ENCODE measurements around the gene CNIH4. TPM values are rescaled to one million over a fixed set of nuclear protein-coding genes. Genes with fewer than 3 reads are reported as not detected.

CNIH4 gene
- total RNA-seq, 4 donors from 2014 or later: 28.9 to 51.2 (median 42.6) TPM

GRCh38 chr1:224380003-224380402, 23.3 kb downstream of the CNIH4 start:
- DNase-seq: no peak
- TF ChIP-seq CTCF (IDR thresholded peaks at IDR 0.05): no peak
- TF ChIP-seq POLR2A (IDR thresholded peaks at IDR 0.05): no peak
- intact Hi-C loops (cut with DNase I; ENCODE audit: low total_unique reads): no loop called here
- Histone ChIP-seq H3K9me3 (no peaks in the 10 kb centered on the region), H3K36me3 (no peaks in the 10 kb centered on the region), H3K27ac (no peak overlapping the region), H3K27me3 (no peaks in the 10 kb centered on the region), H3K4me1 (no peaks in the 10 kb centered on the region), H3K4me3 (no peak overlapping the region)

- Histone ChIP-seq H3K27me3 (no peaks in the 10 kb centered on the region), H3K27ac (no peak overlapping the region), H3K9me3 (no peaks in the 10 kb centered on the region), H3K4me3 (no peak overlapping the region), H3K4me1 (no peaks in the 10 kb centered on the region), H3K36me3 (no peaks in the 10 kb centered on the region)
- intact Hi-C loops (cut with DNase I; ENCODE audit: low total_unique reads): no loop called here
- no peak for TF ChIP-seq CTCF (IDR thresholded peaks at IDR 0.05)
- TF ChIP-seq POLR2A (IDR thresholded peaks at IDR 0.05): no peak
- DNase-seq: no peak
These were observed 25.3 kb downstream of the CNIH4 start for GRCh38 chr1:224381880-224382548.

GRCh38 chr1:224383218-224383617, 26.5 kb downstream of the CNIH4 start:
- no peaks in the 10 kb centered on the region for H3K4me1 ChIP-seq
- no peaks in the 10 kb centered on the region for H3K9me3 ChIP-seq
- TF ChIP-seq CTCF (IDR thresholded peaks at IDR 0.05): no peak
- TF ChIP-seq POLR2A (IDR thresholded peaks at IDR 0.05): no peak
- DNase-seq: no peak
- intact Hi-C loops (cut with DNase I; ENCODE audit: low total_unique reads): no loop called here
- H3K36me3 ChIP-seq: no peaks in the 10 kb centered on the region
- no peaks in the 10 kb centered on the region for H3K27me3 ChIP-seq
- no peak overlapping the region for H3K27ac ChIP-seq
- H3K4me3 ChIP-seq: no peak overlapping the region

- intact Hi-C loops (cut with DNase I; ENCODE audit: low total_unique reads): no loop called here
- Histone ChIP-seq H3K27me3 (no peaks in the 10 kb centered on the region), H3K4me3 (no peak overlapping the region), H3K36me3 (no peaks in the 10 kb centered on the region), H3K27ac (no peak overlapping the region), H3K9me3 (no peaks in the 10 kb centered on the region), H3K4me1 (no peaks in the 10 kb centered on the region)
- TF ChIP-seq POLR2A (IDR thresholded peaks at IDR 0.05) (no peak), CTCF (IDR thresholded peaks at IDR 0.05) (no peak)
- DNase-seq: no peak
These were observed 30.7 kb downstream of the CNIH4 start for GRCh38 chr1:224387302-224387912.

GRCh38 chr1:224387943-224388342, 31.3 kb downstream of the CNIH4 start:
- no peak overlapping the region for H3K4me3 ChIP-seq
- intact Hi-C loops (cut with DNase I; ENCODE audit: low total_unique reads): no loop called here
- no peaks in the 10 kb centered on the region for H3K4me1 ChIP-seq
- no peaks in the 10 kb centered on the region for H3K36me3 ChIP-seq
- no peaks in the 10 kb centered on the region for H3K9me3 ChIP-seq
- H3K27me3 ChIP-seq: no peaks in the 10 kb centered on the region
- no peak overlapping the region for H3K27ac ChIP-seq
- TF ChIP-seq CTCF (IDR thresholded peaks at IDR 0.05) (no peak), POLR2A (IDR thresholded peaks at IDR 0.05) (no peak)
- no peak for DNase-seq

Measured in uterus (tissue), 4 donors.